ENCODE measurements around the gene OR4D2.

OR4D2 gene

DNA sequence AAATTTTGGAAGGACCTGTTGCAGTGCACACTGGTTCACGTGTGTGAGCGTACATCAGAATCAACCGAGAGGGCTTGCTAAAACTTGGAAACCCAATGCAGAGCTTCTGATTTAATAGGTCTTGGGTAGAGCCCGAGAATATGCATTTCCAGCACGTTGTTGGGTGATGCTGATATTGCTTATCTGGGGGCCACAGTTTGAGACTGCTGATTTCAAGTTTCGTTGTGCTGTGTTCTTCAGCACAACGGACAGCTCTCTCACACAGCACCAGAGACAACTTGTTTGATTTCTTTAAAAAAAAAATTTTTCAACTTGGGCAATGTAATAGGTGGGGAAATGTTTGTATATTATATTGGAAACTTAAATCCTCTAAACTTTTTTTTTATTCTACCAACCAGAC, 9.4 kb downstream of the OR4D2 start:
- DNase-seq = no peak

DNA sequence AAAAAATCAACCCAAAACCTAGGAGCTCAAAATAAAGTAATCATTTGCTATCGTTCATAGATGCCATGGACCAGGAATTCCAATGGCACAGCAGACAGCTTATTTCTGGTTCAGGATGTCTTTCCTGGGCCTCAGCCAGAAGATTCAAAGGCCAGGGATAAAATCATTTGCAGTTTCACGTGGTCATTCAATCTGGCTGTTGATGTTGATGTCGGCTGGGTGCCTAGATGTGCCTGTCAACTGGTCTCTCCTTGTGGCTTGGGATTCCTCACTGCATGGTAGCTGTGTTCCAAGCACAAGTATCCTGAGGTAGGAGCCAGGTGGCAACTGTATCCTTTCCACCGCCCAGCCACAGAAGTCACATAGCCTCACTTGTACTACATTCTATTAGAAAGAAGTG, 15.0 kb downstream of the OR4D2 start:
- no peak for DNase-seq

DNA sequence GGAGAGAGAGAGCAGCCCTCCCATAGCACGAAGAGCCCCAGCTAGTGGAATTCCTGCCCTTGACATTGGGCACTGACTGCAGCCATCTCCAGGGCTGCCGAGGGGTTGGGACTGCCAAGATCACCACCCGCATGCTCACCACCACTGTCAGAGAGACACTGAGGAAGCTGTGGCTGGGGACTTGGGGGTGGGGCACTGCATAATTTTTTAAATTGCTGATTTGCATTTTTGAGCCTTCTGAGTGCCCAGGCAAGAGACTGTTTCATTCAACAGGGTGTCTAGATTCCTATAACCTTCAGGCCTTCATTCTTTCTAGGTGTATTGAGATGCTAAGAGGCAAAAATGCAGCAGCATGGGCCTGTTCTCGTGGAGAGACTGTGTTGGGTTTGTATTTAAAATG, 16.7 kb downstream of the OR4D2 start:
- no peak for DNase-seq

DNA sequence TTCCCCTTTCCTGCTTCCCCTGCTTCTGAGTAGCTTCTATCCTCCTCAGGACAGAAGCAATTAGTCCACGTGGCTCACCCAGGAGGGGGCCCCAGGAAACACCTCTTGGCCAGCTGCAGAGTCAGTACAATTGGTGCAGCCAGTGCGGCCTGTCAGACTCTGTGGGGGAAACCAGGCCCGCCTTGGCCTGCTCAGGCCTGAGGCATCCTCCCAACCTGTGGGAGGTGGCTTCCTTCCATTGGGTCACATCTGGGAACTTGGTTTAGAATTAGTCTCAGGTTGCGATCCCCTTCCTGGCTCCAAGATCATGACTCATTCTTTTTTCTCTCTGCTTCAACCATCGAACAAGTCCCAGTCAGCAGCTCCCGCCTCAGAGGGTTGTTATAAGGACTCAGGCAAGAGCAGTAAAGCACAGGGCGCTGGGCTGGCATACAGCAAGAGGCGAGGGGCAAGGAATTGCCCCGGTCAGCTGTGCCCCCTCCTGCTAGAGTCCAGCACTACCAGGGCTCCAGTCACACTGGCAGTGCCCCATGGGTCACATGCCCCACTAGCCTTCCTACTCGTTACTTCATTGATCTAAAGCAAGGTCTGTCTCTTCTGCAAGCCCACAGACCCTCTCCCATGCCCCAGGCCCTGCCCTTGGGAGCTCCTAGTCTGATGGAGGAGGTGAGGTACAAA, 17.7 kb downstream of the OR4D2 start:
- no peak for DNase-seq

DNA sequence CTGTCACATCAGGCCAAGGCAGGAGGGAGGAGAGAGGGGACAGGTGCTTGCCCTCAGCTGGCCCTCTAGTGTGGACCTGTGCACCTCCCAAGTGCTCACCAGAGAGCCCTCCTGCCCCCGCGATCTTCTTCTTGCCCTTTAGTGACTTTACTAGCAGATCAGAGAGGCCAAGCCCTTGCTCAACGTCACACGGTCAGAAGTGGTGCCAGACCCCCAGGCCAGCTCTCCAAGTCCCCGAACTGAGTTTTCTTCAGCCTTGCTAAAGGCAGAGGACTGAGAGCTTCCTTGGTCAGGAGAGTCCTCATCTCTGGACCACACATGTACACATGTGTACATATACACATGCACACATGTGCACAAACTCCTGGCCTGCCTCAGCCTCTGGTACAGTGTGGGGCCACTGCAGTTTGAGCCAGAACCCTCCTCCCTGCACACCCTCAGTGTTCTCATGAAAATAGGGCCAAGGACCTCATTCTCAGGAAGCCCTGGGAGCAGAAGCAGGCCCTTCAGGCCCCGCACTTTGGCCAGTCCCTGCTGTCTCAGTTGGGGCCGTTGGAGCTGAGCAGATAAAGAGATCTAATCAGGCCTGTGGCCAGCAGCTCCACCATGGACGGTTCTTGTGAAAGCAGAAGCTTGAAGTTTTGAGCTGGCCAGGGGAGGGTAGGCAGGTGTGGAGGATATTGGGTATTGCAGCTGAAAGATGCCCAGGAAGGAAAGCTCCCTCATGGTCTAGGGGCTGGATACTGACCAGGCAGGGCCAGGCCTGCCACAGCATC, 18.4 kb downstream of the OR4D2 start:
- DNase-seq = no peak

DNA sequence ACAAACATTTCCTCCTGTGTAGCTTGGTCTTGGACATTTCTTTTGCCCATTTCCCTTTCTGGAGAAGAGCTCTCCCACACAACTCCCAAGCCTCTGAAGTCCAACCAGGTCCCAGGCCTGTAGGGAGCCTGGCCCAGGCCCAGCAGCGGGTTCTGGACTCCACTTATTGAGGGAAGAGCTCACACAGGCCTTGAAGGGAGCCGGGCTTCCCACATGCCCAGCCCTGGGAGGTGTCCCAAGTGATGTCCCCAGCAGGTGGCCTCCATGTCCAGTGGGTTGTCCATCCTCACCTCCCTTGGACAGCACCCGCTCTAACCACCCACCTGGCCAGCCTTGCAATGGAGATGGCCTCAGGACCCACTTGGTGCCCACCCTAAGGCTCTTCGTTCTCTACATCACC, 19.8 kb downstream of the OR4D2 start:
- no peak for DNase-seq

DNA sequence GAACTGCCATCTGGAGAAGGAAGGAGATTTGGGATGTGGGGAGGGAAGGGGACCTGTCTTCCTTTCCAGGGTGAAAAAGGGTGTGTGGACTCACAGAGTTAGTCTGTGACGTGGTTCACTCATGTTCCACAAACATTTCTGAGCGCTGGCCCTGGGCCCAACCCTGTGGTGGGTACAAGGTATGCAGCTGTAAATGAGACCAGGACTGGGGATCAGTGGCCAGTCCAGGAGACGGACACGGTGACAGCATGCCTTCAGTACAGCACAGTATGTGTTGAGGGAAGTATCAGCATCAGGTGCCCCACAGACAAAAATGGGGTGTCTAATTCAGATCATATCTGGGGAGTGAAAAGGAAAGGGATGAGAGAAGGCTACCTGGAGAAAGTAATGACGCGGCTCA, 20.3 kb downstream of the OR4D2 start:
- no peak for DNase-seq

DNA sequence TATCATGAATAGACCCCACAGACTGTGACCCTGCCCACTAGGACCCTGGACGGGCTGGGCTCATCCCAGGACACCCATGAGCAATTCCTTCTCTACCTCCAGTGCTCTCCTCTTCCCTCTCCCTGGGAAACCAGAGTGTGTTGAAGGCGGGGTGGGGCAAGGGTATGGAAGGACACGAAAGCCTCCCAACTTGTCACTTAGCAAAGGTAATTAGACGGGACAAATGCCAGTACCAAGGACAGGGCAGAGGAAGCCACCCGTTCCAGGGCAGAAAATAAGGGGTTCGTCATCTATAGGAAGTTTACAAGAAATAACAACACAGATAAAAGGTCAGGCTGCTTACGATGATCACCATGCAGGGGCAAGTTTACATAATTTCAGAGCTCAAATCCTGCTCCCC, 20.9 kb downstream of the OR4D2 start:
- no peak for DNase-seq

DNA sequence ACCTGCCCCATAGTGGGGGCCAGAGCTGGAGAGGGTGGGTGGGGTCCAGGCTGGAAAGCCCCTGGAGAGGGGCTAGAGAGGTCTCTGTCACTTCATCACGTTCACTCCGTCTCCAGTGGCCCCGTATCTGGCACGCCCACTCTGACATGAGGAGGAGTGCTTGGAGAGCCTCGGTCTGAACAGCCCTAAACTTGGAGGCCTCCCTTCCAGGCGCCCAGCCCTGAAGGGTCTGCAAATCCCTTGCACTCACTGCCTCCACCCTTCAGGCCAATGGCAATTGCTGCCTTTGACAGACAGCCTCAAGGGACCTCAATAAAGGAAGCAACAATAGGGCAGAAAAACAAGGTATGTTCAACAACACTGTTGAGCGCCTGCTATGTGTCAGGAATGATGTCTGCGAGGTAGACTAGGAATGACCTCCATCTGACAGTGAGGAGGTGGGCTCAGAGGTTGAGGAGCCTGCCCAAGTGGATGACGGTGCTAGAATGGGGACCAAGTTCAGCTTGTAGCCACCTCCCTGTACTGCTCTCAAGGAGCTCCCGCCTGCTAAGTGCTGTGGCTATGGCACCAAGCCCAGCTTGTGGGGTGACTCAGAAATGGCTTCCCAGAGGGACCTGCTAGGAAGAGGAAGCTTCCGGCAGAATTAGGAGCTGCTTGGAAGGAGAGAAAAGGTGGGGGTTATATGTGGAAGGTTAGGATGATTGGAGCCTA, 22.8 kb downstream of the OR4D2 start:
- DNase-seq = no peak

DNA sequence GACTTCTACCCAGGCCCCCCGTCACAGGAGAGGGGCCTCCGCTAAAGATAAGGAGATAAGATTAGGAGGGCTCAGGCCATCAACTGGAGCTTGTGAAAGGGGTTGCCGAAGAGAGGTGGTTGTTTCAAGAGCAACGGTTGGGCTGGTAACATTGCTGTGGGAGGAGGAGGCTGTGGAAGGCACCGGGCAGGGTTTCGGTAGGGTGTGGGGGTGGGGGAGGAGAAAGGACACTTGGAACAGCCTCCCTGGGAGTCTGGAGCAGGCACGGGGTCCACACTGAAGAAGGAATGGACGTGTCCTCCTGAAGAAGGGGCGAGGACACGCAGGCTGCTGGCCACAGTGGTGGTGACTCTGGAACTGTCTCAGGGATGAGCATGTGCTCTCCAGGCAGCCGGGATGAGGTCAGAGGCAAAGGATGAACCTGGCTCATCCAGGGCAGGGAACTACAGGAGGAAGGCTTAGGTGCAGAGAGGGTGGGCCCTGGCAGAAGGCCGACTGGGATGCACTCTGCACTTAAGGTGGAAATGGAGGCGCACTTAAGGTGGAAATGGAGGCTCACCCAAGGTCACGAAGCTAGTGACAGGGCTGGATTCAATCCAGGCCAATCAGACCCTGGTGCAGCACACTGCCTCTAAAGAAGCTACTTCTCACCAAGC, 24.6 kb downstream of the OR4D2 start:
- DNase-seq = no peak

DNA sequence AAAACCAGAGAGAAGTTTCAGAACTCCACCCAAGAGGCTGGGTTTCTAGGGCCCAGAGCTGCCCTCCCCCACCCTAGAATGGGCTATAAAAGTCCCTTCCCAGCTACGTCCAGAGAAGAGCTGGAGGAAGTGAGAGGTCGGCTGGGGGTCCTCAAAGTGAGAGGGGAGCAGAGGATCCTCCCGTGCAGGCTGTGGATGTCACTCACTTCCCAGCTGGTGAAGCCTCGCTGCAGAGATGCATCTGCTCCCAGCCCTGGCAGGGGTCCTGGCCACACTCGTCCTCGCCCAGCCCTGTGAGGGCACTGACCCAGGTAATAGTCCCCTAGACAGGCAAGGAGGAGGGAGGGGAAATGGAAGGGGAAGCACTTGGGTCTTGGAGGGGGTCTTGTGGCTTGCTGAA, 25.8 kb downstream of the OR4D2 start, which contains the start of gene EPX:
Gene EPX (plus strand): TSS at position 115 of the 400 bp plus-strand sequence. CDS start 121 bp downstream, at position 236.
- no peak for DNase-seq

DNA sequence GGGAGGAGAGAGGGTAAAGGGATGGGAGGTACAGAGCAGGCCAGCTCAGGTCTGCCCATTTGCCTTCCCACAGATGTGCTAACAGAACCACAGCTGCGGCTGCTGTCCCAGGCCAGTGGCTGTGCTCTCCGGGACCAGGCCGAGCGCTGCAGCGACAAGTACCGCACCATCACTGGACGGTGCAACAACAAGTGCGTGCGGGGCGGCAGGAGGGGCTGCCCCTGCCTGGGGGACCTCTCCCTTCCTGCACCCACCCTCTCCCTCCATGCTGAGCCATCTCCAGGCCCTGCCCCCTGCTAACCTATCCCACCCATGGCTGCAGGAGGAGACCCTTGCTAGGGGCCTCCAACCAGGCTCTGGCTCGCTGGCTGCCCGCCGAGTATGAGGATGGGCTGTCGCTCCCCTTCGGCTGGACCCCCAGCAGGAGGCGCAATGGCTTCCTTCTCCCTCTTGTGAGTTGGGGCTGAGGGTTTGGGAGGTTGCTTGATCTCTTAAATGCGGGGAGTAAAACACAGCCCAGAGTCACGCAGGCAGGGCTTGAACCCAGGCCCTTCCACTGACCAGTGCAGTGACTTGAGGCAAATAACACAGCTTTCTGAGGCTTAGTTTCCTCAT, 27.0 kb downstream of the OR4D2 start:
- no peak for DNase-seq

DNA sequence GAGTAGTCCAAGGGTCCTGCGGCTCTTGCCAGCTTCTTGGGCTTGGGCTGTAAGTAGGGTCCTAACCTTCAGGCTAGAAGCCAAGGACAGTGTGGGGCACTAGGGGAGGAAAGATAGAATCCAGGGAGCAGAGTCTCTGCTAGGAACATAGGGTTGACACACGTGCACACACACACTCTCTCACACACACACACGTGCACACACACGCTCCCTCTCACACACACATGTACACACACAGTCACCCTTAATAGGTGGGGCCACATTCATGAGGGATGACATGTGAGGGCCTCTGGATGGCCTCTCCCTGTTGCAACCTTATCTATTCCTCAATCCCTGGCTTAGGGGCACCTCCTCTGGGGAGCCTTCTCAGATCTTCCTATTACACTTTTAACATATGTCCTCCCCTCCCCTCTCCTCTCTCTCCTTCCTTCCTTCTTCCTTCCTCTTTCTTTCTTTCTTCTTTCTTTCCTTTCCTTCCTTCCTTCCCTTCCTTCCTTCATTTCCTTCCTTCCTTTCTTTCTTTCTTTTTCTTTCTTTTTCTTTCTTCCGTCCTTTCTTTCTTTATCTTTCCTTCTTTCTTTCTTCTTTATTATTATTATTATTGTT, 28.8 kb downstream of the OR4D2 start:
- DNase-seq = no peak

DNA sequence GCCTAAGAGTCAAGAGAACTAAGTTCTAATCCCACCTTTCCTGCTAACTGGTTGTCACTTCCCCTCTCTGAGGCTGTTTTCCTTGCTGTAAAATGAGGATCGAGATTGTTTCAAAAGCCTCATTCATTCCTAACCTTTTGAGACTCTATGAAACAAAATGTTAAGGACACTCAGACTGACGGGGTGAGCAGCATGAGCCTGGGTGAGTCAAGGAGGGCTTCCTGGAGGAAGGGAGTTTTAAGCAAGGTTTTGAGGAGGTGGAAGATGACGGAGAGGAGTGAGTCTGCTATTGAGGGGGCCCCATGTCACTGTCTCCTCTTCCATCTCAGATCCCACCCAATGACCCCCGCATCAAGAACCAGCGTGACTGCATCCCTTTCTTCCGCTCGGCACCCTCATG, 29.8 kb downstream of the OR4D2 start:
- DNase-seq = no peak

DNA sequence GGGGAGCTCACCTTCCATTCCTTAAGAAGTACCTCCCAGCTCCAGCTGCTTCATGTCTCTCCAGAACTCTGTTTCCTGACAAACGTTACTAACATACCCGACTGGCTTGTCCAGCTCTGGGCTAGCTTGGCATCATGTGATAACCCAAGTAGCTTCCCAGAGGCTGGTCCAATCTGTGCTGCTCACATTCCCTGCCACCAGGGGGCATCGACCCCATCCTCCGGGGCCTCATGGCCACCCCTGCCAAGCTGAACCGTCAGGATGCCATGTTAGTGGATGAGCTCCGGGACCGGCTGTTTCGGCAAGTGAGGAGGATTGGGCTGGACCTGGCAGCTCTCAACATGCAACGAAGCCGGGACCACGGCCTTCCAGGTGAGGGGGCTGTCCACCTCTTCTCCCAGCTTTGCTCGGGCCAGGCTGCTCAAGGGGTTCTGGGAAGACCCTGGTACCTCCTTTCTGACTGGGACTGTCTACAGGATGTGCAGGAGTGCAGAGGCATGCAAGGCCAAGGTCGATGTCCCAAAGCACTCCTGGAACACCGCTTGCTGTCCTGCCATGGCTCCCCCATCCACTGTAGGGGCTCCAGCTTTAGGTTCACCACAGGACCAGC, 33.3 kb downstream of the OR4D2 start:
- peak; percentile 62 for DNase-seq

DNA sequence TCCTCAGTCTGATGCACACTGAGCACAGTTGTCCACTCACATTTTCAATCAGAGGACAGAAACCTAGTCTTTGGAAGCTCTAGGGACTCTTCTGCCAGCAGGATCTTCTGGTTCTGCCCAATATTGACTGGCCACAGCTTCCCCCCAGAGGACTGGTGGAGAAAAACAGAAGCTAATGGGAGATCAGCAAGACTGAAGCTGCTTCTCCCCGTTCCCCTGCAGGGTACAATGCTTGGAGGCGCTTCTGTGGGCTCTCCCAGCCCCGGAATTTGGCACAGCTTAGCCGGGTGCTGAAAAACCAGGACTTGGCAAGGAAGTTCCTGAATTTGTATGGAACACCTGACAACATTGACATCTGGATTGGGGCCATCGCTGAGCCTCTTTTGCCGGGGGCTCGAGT, 36.1 kb downstream of the OR4D2 start:
- no peak for DNase-seq

DNA sequence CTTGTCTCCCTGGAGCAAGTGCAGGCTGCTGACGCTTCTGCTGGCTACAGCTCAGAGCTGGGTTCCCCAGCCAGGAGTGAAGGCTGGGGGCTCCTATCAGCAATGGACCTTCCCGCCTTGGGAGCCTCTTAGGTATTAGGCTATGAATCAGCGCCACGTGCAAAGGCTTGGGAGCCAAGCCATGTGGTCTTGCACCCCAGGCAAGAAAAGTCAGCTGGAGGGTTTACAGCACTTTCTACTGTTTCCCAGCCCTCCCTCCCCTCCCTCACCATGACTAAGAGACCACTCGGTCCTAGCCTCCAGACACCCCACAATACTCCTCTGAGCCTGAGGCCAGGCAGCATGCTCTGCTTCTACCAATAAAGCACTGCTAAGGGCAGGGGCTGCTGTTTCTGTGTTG, 38.0 kb downstream of the OR4D2 start:
- no peak for DNase-seq

DNA sequence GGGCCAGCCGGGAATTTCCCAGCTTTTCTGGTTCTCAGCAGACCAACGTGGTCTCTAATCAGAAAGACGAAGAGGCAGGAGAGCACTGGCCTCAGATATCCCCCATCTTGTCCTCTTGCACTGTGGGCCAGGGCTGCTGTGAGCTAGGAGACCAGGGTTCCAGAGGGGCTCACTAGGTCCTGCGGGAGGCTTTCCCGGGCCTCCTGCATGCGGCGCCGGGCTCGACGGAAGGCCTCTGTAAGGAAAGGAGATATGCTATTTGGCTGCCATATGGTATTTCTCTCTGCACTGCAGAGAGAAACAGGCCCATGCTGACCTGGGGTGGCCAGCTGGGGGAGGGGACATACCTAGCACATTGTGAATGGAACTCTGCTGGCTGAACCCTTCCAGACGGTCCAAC, 39.2 kb downstream of the OR4D2 start:
- DNase-seq = no peak

DNA sequence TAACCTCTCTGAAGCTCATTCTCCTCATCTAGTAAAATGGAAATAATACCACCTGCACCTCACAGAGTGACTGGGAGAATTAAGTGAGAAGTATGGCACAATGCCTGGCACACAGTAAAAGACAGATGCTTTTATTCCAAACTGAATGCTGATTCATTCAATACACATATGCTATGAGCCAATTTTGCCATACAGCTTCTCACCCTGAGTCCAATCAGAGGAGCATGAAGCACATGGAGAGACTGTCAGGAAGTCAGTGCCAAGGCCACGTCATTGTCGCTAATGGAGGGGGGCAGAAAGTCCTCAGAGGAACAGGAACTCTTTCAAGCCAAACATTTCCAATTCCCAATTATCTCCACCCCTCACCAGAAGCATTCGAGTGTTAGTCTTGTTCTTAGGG, 40.7 kb downstream of the OR4D2 start:
- DNase-seq = no peak

DNA sequence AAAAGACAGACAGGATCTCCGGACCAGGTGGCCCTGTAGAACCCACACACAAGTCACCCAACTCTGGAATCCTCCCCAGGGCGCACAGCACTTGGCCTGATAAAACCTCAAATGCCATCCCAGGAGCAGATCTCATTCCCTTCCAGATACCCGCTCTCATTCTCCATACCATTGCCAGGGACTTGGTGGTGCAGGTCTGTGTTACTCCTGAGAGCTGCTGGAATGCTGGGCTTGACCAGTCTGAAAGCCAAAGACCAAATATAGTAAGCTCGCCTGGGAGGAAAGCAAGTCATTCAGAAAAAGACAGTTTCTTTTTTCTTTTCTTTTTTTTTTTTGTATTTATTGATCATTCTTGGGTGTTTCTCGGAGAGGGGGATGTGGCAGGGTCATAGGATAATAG, 41.6 kb downstream of the OR4D2 start:
- DNase-seq = no peak

DNA sequence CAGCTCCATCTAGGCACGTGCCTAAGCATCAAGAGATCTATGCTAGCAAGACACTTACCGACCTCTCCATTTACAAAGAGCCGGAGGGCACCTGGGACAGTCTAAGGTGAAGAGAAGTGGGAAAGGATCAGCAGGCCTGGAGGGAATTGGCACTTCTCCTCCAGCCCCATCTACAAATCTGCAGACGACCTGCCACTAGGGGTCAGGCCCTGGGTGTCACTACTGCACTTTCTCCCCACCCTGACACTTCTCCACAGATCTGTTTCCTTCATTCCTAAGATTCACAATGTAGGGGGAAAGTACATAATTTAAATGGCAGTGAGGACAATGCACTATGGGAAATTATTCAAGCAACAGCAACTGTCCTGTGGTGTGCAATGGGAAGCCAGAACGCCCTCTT, 44.1 kb downstream of the OR4D2 start:
- DNase-seq = no peak

DNA sequence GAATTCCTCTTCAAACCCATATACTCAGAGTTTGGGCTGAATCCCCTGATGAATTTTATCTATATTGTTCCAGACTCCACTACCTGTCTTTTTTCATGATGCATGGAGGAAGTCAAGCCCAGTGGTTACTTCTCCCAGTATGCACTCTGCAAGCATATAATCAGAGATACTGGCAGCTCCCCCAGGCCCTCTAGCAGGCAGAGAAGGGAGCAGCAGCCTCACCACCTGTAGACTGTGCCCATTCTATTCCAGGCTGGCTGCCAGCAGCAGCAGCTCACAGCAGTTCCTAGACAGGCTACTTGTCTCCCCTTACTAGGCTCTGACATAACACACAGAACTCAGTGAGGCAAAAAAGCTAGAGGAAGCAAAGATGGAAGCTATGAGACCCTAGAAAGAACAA, 48.9 kb downstream of the OR4D2 start:
- DNase-seq = no peak
